AG09319 (cell line): Measurements from ENCODE around the gene EFNA4.
A peak's percentile ranks its signal among the peaks of the same experiment; 100 is the strongest.

Experiments used
- DNase-seq: peaks from one replicate; pipeline ENCODE4 v3.0.0-alpha.2; 2010; ENCODE audit warnings: low read depth; ENCODE audit errors: extremely low read depth
- TF ChIP-seq, protein P1 (sequence below): IDR thresholded peaks from 2 replicates; pipeline ENCODE4 v1.5.1; 2011; ENCODE audit warnings: low read depth, mild to moderate bottlenecking, inconsistent platforms, low read length, moderate library complexity

The EFNA4 gene, protein sequence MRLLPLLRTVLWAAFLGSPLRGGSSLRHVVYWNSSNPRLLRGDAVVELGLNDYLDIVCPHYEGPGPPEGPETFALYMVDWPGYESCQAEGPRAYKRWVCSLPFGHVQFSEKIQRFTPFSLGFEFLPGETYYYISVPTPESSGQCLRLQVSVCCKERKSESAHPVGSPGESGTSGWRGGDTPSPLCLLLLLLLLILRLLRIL

DNA sequence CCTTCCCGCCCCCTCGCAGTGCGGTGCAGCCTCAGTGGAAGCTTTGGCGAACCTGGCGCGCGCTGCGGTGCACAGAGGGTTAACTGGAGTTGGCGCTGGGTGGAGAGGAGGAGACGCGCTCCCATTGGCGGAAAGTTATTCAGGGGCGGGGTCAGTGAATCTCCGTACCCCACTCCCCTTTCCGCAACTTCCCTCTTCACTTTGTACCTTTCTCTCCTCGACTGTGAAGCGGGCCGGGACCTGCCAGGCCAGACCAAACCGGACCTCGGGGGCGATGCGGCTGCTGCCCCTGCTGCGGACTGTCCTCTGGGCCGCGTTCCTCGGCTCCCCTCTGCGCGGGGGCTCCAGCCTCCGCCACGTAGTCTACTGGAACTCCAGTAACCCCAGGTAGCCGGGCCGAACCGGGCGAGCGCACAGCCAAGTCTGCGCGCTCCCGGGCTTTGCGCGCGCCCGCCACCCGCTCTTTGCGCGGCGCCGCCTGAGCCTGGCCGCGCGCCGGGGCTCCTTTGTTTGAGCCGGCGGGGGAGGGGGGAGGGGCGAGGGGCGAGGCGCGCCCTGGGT, at the start of gene EFNA4:
Gene EFNA4 (plus strand): TSS at position 191 of the 561 bp plus-strand sequence. CDS start 84 bp downstream, at position 275.
- TF ChIP-seq, protein P1, sequence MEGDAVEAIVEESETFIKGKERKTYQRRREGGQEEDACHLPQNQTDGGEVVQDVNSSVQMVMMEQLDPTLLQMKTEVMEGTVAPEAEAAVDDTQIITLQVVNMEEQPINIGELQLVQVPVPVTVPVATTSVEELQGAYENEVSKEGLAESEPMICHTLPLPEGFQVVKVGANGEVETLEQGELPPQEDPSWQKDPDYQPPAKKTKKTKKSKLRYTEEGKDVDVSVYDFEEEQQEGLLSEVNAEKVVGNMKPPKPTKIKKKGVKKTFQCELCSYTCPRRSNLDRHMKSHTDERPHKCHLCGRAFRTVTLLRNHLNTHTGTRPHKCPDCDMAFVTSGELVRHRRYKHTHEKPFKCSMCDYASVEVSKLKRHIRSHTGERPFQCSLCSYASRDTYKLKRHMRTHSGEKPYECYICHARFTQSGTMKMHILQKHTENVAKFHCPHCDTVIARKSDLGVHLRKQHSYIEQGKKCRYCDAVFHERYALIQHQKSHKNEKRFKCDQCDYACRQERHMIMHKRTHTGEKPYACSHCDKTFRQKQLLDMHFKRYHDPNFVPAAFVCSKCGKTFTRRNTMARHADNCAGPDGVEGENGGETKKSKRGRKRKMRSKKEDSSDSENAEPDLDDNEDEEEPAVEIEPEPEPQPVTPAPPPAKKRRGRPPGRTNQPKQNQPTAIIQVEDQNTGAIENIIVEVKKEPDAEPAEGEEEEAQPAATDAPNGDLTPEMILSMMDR, result no peak
- DNase-seq, result no peak

DNA sequence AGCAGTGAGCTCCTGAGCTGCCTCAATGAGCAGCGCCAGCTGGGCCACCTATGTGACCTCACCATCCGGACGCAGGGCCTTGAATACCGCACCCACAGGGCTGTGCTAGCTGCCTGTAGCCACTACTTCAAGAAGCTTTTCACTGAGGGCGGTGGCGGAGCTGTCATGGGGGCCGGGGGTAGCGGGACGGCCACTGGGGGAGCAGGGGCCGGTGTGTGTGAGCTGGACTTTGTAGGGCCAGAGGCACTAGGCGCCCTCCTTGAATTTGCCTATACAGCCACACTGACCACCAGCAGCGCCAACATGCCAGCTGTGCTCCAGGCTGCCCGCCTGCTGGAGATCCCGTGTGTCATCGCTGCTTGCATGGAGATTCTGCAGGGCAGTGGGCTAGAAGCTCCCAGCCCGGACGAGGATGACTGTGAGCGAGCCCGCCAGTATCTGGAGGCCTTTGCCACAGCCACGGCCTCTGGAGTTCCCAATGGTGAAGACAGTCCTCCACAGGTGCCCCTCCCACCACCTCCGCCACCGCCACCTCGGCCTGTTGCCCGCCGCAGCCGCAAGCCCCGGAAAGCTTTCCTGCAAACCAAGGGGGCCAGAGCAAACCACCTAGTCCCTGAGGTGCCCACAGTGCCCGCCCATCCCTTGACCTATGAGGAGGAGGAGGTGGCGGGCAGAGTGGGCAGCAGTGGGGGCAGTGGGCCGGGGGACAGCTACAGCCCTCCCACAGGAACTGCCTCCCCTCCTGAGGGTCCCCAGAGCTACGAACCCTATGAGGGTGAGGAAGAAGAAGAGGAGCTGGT, 48.6 kb upstream of the EFNA4 start:
- DNase-seq, result no peak
- TF ChIP-seq, protein P1, result no peak

DNA sequence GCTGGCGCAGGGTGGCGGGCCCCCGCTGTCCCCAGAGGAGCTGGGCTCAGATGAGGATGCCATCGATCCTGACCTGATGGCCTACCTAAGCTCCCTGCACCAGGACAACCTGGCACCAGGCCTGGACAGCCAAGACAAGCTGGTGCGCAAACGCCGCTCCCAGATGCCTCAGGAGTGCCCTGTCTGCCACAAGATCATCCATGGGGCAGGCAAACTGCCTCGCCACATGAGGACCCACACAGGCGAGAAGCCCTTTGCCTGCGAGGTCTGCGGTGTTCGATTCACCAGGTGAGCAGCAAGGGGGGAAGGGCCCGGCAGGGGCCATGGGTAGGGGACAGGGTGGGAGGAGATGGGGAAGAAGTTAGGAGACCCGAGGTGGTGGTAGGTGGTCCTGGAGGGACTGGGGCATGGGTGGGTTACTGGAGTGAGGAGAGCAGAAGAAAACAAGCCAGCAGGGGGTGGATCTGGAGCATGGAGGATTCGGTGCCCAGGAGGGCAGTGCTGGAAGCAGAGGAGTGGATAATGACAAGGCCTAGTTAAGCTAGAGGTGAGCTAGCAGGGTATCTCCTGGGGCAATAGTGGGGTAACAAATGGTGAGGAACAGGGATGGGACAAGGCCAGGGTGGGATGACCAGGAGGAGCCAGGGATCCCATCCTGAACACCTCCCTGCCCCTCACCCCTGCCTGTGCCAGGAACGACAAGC, 47.9 kb upstream of the EFNA4 start:
- DNase-seq, result no peak
- TF ChIP-seq, protein P1, result no peak

DNA sequence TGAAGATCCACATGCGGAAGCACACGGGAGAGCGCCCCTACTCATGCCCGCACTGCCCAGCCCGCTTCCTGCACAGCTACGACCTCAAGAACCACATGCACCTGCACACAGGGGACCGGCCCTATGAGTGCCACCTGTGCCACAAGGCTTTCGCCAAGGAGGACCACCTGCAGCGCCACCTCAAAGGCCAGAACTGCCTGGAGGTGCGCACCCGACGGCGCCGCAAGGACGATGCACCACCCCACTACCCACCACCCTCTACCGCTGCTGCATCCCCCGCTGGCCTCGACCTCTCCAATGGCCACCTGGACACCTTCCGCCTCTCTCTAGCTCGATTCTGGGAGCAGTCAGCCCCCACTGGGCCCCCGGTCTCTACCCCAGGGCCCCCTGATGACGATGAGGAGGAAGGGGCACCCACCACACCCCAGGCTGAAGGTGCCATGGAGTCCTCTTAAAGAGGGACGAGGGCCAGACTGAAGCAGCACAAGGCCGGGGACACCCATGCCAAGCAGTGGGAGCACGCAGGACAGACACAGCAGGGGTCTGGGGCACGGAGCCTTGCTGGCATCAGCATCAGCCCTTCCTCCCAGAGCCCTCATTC, 47.2 kb upstream of the EFNA4 start:
- DNase-seq, result no peak

DNA sequence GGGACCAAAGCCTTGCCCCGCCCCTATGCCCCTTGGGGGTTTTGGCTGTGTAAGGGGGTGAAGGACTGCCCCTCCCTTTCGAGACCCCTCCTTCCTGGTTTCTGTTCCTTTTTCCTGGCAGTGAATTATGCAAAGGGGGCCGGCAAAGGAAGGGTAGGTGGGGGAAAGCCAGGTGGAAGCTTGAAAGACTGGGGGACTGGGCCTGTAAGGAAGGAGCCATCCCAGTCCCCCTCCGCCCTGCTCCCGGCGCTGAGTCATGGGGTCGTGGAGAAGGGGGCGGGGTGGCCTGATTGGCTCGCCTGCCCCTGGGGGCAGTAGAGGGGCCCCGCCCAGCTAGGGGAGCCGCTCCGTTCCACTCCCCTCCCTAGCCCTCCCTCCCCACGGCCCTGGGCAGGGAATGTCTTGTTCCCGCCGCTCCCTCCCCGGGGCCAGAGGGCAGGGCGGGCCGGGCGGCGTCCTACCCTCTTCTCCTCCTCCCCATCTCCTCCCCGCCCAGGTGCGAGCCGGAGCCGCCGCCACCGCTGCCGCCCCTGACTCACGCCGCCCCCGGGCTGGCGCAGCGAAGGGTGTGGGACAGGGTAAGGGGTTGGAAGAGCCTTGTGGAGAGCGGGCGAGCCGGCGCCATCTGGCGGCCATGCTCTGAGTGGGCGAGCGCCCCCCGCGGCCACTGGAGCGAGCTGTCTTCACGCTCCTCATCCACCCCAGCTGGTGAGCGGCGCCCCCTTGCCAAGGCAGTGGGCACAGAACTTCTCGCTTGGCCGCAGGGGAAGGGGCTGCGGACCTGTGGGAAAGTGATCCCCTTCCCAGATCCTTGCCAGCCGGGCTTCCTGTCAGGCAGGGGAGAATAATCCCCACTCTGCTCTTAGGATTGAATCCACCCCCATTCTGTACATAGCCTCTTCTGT, 46.2 kb upstream of the EFNA4 start:
- TF ChIP-seq, protein P1, result no peak; the same call in none of the 2 replicates
- DNase-seq, result peak; percentile 68

More for the DNA sequence above, 47.2 kb upstream of the EFNA4 start:
- TF ChIP-seq, protein P1, result no peak

DNA sequence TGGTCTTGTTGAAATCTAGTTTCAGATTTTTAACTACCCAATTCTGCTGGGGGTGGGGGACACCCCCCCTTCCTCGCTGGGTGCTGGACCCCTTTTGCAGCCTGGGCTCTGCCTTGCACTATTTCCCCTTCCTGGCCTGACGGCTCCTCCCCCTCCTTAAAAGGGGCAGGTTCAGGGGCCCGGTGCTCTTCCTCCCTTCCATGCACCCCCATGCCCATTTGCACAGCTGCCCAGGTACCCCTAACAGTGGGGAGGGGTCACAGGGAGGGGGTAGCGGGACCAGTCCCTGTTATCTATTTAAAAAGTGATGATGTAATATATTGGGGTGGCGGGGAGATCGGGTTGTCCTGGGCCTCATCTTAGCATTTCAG, 45.6 kb upstream of the EFNA4 start:
- DNase-seq, result no peak
- TF ChIP-seq, protein P1, result no peak
